Measurements from ENCODE around the gene LEAP2. TPM values are rescaled to one million over a fixed set of nuclear protein-coding genes. Genes with fewer than 3 reads are reported as not detected.

The LEAP2 gene
- polyA plus RNA-seq, 1 experiment: 0.31 TPM

DNA sequence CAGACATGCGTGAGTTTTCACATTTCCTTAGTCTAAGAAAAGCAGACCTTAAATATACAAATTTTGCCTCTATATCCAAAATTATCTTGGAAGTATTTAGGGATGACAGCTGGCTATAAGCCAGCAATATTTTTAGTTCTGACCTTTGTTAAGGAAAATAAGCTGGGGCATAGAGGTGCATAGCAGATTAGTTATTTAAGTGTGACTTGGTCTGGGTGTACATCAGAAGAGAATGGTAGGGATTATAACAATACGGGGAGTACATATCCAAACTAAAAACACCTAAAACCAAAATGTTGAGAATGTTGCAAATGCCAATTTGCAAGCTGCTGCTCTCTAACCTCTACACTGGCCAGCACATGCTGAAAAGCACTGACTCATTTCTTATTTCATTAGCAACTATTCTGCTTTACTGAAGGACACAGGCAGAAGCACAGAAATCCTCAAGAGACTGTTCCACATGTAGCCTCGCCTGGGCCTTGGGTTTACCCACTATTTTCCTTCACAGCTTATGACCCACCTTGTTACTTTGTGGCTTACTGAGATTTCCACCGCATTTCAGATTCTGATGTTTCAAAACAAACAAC, 22.3 kb downstream of the LEAP2 start:
- Histone ChIP-seq H3K36me3 (ENCODE audit: control insufficient read depth, insufficient read depth, low read length) (peaks cover 20% of the 10 kb centered on the region), H3K27me3 (ENCODE audit: control insufficient read depth, insufficient read depth, low read length) (no peaks in the 10 kb centered on the region), H3K4me3 (ENCODE audit: low read depth, low read length) (no peak overlapping the region)
- CTCF ChIA-PET: interaction anchor here (1.0 to 1.3 kb wide), 4 partner anchors 10 to 369 kb away, joined by 3 to 4 read pairs (median 4); no protein-coding TSS in a partner anchor
- POLR2A ChIA-PET: no interaction called here
- no peak for DNase-seq (ENCODE audit: low read depth)
- TF ChIP-seq, protein P1, sequence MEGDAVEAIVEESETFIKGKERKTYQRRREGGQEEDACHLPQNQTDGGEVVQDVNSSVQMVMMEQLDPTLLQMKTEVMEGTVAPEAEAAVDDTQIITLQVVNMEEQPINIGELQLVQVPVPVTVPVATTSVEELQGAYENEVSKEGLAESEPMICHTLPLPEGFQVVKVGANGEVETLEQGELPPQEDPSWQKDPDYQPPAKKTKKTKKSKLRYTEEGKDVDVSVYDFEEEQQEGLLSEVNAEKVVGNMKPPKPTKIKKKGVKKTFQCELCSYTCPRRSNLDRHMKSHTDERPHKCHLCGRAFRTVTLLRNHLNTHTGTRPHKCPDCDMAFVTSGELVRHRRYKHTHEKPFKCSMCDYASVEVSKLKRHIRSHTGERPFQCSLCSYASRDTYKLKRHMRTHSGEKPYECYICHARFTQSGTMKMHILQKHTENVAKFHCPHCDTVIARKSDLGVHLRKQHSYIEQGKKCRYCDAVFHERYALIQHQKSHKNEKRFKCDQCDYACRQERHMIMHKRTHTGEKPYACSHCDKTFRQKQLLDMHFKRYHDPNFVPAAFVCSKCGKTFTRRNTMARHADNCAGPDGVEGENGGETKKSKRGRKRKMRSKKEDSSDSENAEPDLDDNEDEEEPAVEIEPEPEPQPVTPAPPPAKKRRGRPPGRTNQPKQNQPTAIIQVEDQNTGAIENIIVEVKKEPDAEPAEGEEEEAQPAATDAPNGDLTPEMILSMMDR (IDR thresholded peaks at IDR 0.05; ENCODE audit: insufficient read depth, low read depth, low read length): no peak

DNA sequence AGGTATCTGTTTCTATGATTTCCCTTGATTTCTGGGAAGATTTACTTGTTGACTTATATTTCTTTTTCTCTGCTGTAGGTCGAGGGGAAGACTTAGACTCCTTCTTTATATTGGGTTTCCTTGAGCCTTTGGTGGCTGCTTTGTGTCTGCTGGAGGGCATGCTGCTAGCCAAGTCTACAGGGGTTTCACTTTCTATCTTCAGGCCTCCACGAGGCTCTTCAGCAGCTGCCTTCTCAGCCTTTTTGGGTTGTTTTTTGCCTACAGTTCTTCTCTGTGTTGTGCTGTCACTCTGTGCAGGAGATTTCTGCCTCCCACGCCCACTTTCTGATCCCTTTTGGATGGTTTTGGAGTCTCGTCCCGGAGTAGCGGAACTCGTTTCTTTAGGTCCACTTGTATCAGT, 23.2 kb downstream of the LEAP2 start:
- Histone ChIP-seq H3K4me3 (ENCODE audit: low read depth, low read length) (no peak overlapping the region), H3K27me3 (ENCODE audit: control insufficient read depth, insufficient read depth, low read length) (no peaks in the 10 kb centered on the region), H3K36me3 (ENCODE audit: control insufficient read depth, insufficient read depth, low read length) (peaks cover 20% of the 10 kb centered on the region)
- TF ChIP-seq, protein P1 (IDR thresholded peaks at IDR 0.05; ENCODE audit: insufficient read depth, low read depth, low read length): no peak
- ChIA-PET CTCF (interaction anchor here (1.0 to 1.3 kb wide), 2 partner anchors 9 to 13 kb away, joined by 3 to 4 read pairs; no protein-coding TSS in a partner anchor), POLR2A (no interaction called here)
- DNase-seq (ENCODE audit: low read depth): no peak

DNA sequence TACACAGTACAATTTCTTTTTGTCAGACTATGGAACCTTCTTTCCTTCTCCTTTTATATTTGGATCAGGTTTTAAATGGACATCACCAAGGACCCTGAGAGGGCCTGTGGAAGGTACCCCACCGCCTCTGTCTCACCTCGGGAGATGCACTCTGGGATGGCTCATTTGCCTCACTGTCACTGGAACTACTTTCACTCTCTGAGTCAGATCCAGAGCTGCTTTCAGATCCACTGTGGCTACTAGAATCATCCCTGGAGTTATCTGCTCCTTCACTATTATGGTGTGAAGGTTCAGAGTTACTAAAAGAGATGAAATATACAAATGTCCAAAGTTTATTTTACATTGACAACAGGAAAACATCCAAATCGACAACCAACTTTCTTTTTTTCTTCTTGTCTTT, 24.6 kb downstream of the LEAP2 start:
- Histone ChIP-seq H3K36me3 (ENCODE audit: control insufficient read depth, insufficient read depth, low read length) (peaks cover 14% of the 10 kb centered on the region), H3K4me3 (ENCODE audit: low read depth, low read length) (no peak overlapping the region), H3K27me3 (ENCODE audit: control insufficient read depth, insufficient read depth, low read length) (no peaks in the 10 kb centered on the region)
- ChIA-PET POLR2A (no interaction called here), CTCF (interaction anchor here (1.8 kb wide), 1 partner anchor 15 kb away, joined by 7 read pairs; no protein-coding TSS in a partner anchor)
- TF ChIP-seq, protein P1 (IDR thresholded peaks at IDR 0.05; ENCODE audit: insufficient read depth, low read depth, low read length): no peak
- DNase-seq (ENCODE audit: low read depth): no peak

DNA sequence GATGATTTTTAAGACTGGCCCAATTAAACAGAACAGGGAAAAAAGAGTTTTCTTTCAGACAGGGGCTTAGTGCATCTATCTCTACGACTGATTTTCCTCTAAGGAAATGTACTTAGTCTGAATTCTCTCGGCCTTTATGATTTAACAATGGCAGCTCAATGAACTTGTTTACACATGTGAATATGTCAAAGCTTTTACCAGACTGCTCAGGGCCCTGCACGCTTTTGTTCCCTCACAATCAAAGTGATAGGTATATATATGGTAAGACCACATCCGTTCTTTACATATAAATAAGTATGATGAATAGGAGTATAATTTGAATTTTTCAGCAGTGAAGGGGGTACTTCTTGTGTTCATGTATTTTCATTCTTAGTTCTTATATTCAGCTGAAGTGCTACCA, 27.6 kb downstream of the LEAP2 start:
- TF ChIP-seq, protein P1 (IDR thresholded peaks at IDR 0.05; ENCODE audit: insufficient read depth, low read depth, low read length): no peak
- Histone ChIP-seq H3K4me3 (ENCODE audit: low read depth, low read length) (no peak overlapping the region), H3K36me3 (ENCODE audit: control insufficient read depth, insufficient read depth, low read length) (peaks cover 11% of the 10 kb centered on the region), H3K27me3 (ENCODE audit: control insufficient read depth, insufficient read depth, low read length) (no peaks in the 10 kb centered on the region)
- CTCF ChIA-PET: no interaction called here
- POLR2A ChIA-PET: no interaction called here
- no peak for DNase-seq (ENCODE audit: low read depth)

DNA sequence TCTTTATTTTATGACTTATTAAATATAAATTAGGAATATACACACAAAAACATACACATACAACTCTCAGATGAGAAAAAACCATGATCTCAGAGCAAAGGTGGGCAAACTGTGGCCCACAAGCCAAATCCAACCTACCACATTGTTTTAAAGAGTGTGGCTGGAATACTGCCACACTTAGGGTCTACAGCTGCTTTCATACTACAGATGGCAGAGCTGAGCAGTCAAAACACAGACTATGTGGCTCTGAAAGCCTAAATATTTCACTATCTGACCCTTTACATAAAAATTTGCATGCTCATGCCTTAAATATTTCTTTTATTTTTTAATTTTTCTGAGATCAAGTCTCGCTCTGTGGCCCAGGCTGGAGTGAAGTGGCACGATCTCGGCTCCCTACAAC, 28.3 kb downstream of the LEAP2 start:
- Histone ChIP-seq H3K27me3 (ENCODE audit: control insufficient read depth, insufficient read depth, low read length) (no peaks in the 10 kb centered on the region), H3K4me3 (ENCODE audit: low read depth, low read length) (no peak overlapping the region), H3K36me3 (ENCODE audit: control insufficient read depth, insufficient read depth, low read length) (peaks cover 6% of the 10 kb centered on the region)
- CTCF ChIA-PET: no interaction called here
- TF ChIP-seq, protein P1 (IDR thresholded peaks at IDR 0.05; ENCODE audit: insufficient read depth, low read depth, low read length): no peak
- DNase-seq (ENCODE audit: low read depth): no peak
- POLR2A ChIA-PET: no interaction called here

Data from BJ (cell line).